Panc1 (cell line): ENCODE measurements around the gene MRC2.

Source experiments
- CTCF ChIP-seq: fragments of 450-650 bp; IDR thresholded peaks from 2 replicates; pipeline ENCODE4 v1.5.1; 2017; ENCODE audit warnings: mild to moderate bottlenecking
- POLR2AphosphoS5 ChIP-seq: IDR thresholded peaks from 2 replicates; pipeline ENCODE4 v1.6.1; 2012; ENCODE audit warnings: mild to moderate bottlenecking, low read depth, low read length, moderate library complexity

- TF ChIP-seq CTCF (no peak), POLR2AphosphoS5 (no peak)
These were observed 48.2 kb downstream of the MRC2 start for GRCh38 chr17:62675701-62676100.
